ENCODE data around the gene SLC24A3.

DNA sequence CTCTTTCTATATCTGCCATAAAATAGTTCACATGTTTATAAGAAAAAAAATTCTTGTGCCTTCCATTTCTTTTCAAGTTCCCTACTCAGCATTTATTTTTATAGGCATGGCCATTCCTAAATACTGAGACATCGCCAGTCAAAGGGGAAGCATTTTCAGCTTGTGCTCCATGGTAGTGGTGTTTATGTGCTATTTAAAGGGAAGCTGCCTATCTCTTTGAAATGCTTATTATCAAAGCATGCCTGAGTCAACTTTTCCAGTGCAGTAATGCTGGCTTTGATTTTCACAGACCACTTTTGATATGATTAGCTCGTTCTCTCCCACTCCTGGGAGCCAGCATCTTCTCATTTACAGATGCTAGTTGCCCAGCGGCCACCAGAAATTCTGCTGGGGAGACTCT, 421.5 kb downstream of the SLC24A3 start:
- TF ChIP-seq EZH2 (IDR thresholded peaks at IDR 0.05; ENCODE audit: insufficient read depth, poor library complexity, severe bottlenecking) = no peak
- no peak for TF ChIP-seq EZH2phosphoT487 (IDR thresholded peaks at IDR 0.05; ENCODE audit: insufficient read depth, low read depth)
